ENCODE data around the gene SAP25. TPM values are rescaled to one million over a fixed set of nuclear protein-coding genes. Genes with fewer than 3 reads are reported as not detected.

Gene SAP25
- total and polyA plus RNA-seq, 11 donors: 0.30 to 2.3 (median 0.65) TPM; not detected in 4

DNA sequence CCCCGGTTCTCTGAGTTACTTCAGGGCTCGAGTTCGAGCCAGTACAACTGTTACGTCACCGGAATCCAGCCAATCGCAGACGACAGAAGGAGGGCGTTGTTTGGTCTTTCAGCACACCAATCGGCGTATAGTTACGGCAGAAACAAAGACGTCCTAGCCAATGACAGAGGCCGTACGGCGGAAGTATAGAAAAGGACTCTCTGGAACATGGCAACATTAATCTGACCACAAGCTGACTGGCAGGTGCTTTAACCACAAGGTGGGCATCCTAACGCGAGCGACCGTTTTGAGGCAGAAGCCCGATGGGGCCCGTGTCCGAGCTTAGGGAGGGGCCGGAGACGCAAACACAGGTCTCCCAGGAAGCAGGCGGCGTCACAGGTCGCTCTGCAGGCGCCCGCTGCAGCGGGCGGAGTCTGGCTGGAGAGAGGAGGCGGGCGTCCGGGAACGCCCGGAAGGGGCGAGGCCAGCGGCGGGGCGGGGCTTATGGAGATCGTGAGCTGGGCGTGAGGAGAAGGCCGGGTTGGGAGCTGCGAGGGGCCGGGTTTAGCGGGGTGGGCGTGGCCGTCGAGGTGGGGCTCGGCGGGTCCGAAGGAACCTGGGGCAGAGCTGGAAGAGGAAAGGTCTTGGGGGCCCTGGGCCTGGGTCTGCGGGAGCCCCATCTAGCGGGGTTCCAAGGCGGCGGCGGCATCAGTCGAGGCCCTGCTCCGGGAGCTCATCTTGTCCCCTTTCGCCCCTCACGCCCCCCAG is 38.5 kb upstream of the SAP25 start, which contains the start of gene MOSPD3:
MOSPD3 (plus strand) TSS at position 558 of the 747 bp plus-strand sequence. CDS start 252 bp downstream, outside the sequence.
- peaks cover 0 to 14% (median 0%) of the 10 kb centered on the region in 9 donors for H3K36me3 ChIP-seq
- H3K4me3 ChIP-seq: peak within 1 kb of the TSS; percentile 54 to 90 (median 76)
- peaks cover 0 to 24% (median 12%) of the 10 kb centered on the region in 12 donors for H3K4me1 ChIP-seq
- peak; percentile 96 to 98 (median 98) for ATAC-seq
- intact Hi-C loops (cut with DNase I): loop anchor here in 7 of 10 donors (1.0 to 10.0 kb wide), 7 partner anchors 25 to 80 kb away; partner anchors contain the start of genes GNB2 (in 4 of the 7), GIGYF1 (in 3 of the 7), FBXO24 (in 2 of the 7) and LRCH4 (in 2 of the 7)
- H3K27me3 ChIP-seq: no peaks in the 10 kb centered on the region
- peak within 1 kb of the TSS; percentile 75 to 98 (median 94) for H3K27ac ChIP-seq
- TF ChIP-seq, protein P1, sequence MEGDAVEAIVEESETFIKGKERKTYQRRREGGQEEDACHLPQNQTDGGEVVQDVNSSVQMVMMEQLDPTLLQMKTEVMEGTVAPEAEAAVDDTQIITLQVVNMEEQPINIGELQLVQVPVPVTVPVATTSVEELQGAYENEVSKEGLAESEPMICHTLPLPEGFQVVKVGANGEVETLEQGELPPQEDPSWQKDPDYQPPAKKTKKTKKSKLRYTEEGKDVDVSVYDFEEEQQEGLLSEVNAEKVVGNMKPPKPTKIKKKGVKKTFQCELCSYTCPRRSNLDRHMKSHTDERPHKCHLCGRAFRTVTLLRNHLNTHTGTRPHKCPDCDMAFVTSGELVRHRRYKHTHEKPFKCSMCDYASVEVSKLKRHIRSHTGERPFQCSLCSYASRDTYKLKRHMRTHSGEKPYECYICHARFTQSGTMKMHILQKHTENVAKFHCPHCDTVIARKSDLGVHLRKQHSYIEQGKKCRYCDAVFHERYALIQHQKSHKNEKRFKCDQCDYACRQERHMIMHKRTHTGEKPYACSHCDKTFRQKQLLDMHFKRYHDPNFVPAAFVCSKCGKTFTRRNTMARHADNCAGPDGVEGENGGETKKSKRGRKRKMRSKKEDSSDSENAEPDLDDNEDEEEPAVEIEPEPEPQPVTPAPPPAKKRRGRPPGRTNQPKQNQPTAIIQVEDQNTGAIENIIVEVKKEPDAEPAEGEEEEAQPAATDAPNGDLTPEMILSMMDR (IDR thresholded peaks at IDR 0.05): no peak
- TF ChIP-seq POLR2A (IDR thresholded peaks at IDR 0.05): peak; percentile 53 to 58
- peak; percentile 98 to 99 (median 98) for DNase-seq
- 0 to 1% (median 0%) methylated on average over 46 to 61 of the region's 61 CpGs for WGBS, 4 donors
- H3K9me3 ChIP-seq: no peaks in the 10 kb centered on the region

DNA sequence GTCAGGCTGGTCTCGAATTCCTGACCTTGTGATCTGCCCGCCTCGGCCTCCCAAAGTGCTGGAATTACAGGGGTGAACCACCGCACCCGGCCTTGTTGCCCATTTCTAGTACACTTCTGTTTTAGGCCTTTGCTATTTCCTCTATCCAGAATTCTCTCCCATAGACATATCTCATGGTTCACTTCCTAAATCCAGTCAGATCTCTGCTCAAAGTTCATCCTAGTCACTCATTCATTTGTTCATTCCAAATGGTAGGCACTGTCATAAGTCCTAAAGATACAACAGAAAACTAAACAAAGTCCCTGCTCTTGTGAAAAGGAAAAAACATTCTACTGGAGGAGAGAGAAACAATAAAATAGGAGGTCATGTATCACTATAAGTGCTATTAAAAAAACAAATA is 36.3 kb upstream of the SAP25 start:
- Histone ChIP-seq H3K27ac (no peak overlapping the region), H3K36me3 (peaks cover 0 to 8% (median 0%) of the 10 kb centered on the region in 9 donors), H3K27me3 (no peaks in the 10 kb centered on the region), H3K9me3 (no peaks in the 10 kb centered on the region), H3K4me1 (peaks cover 0 to 34% (median 15%) of the 10 kb centered on the region in 12 donors), H3K4me3 (no peak overlapping the region)
- DNase-seq: no peak
- WGBS, 4 donors: 90 to 95% (median 92%) methylated on average over 5 of the region's 5 CpGs
- TF ChIP-seq, protein P1 (IDR thresholded peaks at IDR 0.05): no peak
- no peak for TF ChIP-seq POLR2A (IDR thresholded peaks at IDR 0.05)
- no peak for ATAC-seq
- intact Hi-C loops (cut with DNase I): loop anchor here in 7 of 10 donors (5.0 to 10.0 kb wide), 4 partner anchors 62 to 82 kb away; partner anchors contain the start of genes GIGYF1 (in 4 of the 7) and GNB2 (in 2 of the 7)

DNA sequence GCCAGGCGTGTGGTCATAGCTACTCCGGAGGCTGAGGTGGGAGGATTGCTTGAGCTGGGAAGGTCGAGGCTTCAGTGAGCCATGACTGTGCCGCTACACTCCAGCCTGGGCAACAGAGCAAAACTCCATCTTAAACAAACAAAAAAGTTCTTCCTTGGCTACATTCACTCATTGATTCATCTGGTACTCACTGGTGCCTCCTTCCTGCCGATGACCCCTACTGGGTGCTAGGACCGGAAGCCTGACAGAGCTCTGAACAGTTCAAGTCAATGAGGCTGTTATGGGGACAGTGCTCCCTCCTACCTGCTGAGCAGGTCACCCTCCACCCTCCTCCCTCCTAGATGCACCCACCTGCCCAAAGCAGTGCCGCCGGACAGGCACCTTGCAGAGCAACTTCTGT is 33.4 kb upstream of the SAP25 start:
- Histone ChIP-seq H3K27me3 (no peaks in the 10 kb centered on the region), H3K27ac (no peak overlapping the region), H3K9me3 (no peaks in the 10 kb centered on the region), H3K36me3 (no peaks in the 10 kb centered on the region), H3K4me1 (peaks cover 0 to 34% (median 12%) of the 10 kb centered on the region in 12 donors), H3K4me3 (no peak overlapping the region)
- ATAC-seq (no peak), DNase-seq (no peak)
- TF ChIP-seq, protein P1 (IDR thresholded peaks at IDR 0.05): no peak
- TF ChIP-seq POLR2A (IDR thresholded peaks at IDR 0.05): no peak
- intact Hi-C loops (cut with DNase I): loop anchor here in 3 of 10 donors (5.0 kb wide), 2 partner anchors 70 to 85 kb away; partner anchors contain the start of gene GIGYF1 (in 1 of the 3)
- 89 to 95% (median 90%) methylated on average over 8 of the region's 8 CpGs for WGBS, 4 donors

DNA sequence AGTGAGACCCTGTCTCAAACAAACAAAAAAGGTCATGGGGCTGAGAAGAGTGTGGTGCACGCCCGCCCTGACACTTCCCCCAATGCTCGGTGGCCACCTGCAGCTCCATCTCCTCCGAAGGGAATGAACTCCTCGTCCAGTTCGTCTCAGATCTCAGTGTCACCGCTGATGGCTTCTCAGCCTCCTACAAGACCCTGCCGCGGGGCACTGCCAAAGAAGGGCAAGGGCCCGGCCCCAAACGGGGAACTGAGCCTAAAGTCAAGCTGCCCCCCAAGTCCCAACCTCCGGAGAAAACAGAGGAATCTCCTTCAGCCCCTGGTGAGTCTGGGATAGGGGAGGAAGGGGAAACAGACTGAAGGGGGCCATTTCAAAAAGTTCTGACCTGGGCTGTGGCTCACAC is 32.6 kb upstream of the SAP25 start:
- TF ChIP-seq POLR2A (IDR thresholded peaks at IDR 0.05): no peak
- ATAC-seq (no peak), DNase-seq (no peak)
- no peaks in the 10 kb centered on the region for H3K27me3 ChIP-seq
- no peaks in the 10 kb centered on the region for H3K36me3 ChIP-seq
- peaks cover 0 to 35% (median 12%) of the 10 kb centered on the region in 12 donors for H3K4me1 ChIP-seq
- peak overlapping the region in 2 of 12 donors; percentile 80 to 90 for H3K27ac ChIP-seq
- no peaks in the 10 kb centered on the region for H3K9me3 ChIP-seq
- H3K4me3 ChIP-seq: peak overlapping the region in 1 of 12 donors; percentile 96
- 89 to 95% (median 91%) methylated on average over 7 to 12 of the region's 12 CpGs for WGBS, 4 donors
- intact Hi-C loops (cut with DNase I): loop anchor here in 3 of 10 donors (5.0 kb wide), 2 partner anchors 71 to 86 kb away; partner anchors contain the start of gene GIGYF1 (in 1 of the 3)
